Neuronal stem cell (in vitro differentiated cells): ENCODE data around the gene BRAF.

ENCODE experiments used
- DNase-seq: peaks from one replicate; pipeline ENCODE4 v3.0.0-alpha.2; 2013; ENCODE audit warnings: low spot score
- H2AFZ ChIP-seq: one replicate; pipeline ENCODE4 v1.6.1; 2013; ENCODE audit warnings: mild to moderate bottlenecking, low read length, inconsistent platforms
- H2AK5ac ChIP-seq: 2 replicates; pipeline ENCODE4 v1.6.1; 2013; ENCODE audit warnings: low read depth, mild to moderate bottlenecking, inconsistent platforms, low read length, moderate library complexity, mixed read lengths
- H2BK120ac ChIP-seq: 2 replicates; pipeline ENCODE4 v1.6.1; 2013; ENCODE audit warnings: low read depth, mild to moderate bottlenecking, inconsistent platforms, low read length, moderate library complexity, mixed read lengths
- H2BK12ac ChIP-seq: one replicate; pipeline ENCODE4 v1.6.1; 2013; ENCODE audit warnings: low read length, inconsistent platforms
- H2BK15ac ChIP-seq: 2 replicates; pipeline ENCODE4 v1.6.1; 2013; ENCODE audit warnings: mild to moderate bottlenecking, low read length, inconsistent platforms, mixed read lengths
- H2BK5ac ChIP-seq: one replicate; pipeline ENCODE4 v1.6.1; 2013; ENCODE audit warnings: inconsistent platforms, mild to moderate bottlenecking, low read length, moderate library complexity
- H3K14ac ChIP-seq: one replicate; pipeline ENCODE4 v1.6.1; 2013; ENCODE audit warnings: low read length, inconsistent platforms
- H3K18ac ChIP-seq: 2 replicates; pipeline ENCODE4 v1.6.1; 2013; ENCODE audit warnings: low read length, inconsistent platforms
- H3K23ac ChIP-seq: 2 replicates; pipeline ENCODE4 v1.6.1; 2013; ENCODE audit warnings: low read depth, mild to moderate bottlenecking, mixed read lengths, low read length, inconsistent platforms; ENCODE audit not compliant: poor library complexity
- H3K27ac ChIP-seq: replicated peaks from 3 replicates; pipeline ENCODE4 v1.5.1; 2013; ENCODE audit warnings: low read length, inconsistent platforms
- H3K27me3 ChIP-seq, 3 experiments: 2 replicates each; pipeline ENCODE4 v1.6.1; 2013; ENCODE audit warnings: low read length in 3 of 3, mild to moderate bottlenecking in 2 of 3, inconsistent platforms in 1 of 3, low read depth in 1 of 3, mixed read lengths in 1 of 3, moderate library complexity in 1 of 3; ENCODE audit not compliant: control insufficient read depth in 3 of 3, insufficient read depth in 3 of 3
- H3K36me3 ChIP-seq, 2 donors: replicated peaks in 1 of 2; 2 replicates each; pipeline ENCODE4 v1.6.1; 2013; ENCODE audit warnings: low read length in 2 of 2; ENCODE audit not compliant: control insufficient read depth in 2 of 2, insufficient read depth in 2 of 2
- H3K4ac ChIP-seq: 2 replicates; pipeline ENCODE4 v1.6.1; 2013; ENCODE audit warnings: inconsistent platforms, mild to moderate bottlenecking, low read length, moderate library complexity
- H3K4me1 ChIP-seq, 2 donors: 1 replicate in 1 of 2; 2 replicates in 1 of 2; pipeline ENCODE4 v1.6.1; 2013; ENCODE audit warnings: low read length in 2 of 2, low read depth in 1 of 2; ENCODE audit not compliant: control insufficient read depth in 2 of 2, insufficient read depth in 1 of 2
- H3K4me2 ChIP-seq: one replicate; pipeline ENCODE4 v1.6.1; 2013; ENCODE audit warnings: mild to moderate bottlenecking, low read length, inconsistent platforms; ENCODE audit not compliant: insufficient read depth, poor library complexity, severe bottlenecking
- H3K4me3 ChIP-seq, 2 donors: 2 replicates each; pipeline ENCODE4 v1.5.1; 2013; ENCODE audit warnings: low read length in 2 of 2, mild to moderate bottlenecking in 2 of 2, inconsistent platforms in 1 of 2, moderate library complexity in 1 of 2
- H3K79me1 ChIP-seq: one replicate; pipeline ENCODE4 v1.6.1; 2013; ENCODE audit warnings: low read depth, mild to moderate bottlenecking, inconsistent platforms, low read length, moderate library complexity
- H3K9ac ChIP-seq: one replicate; pipeline ENCODE4 v1.6.1; 2013; ENCODE audit warnings: mild to moderate bottlenecking, low read depth, low read length, inconsistent platforms; ENCODE audit not compliant: poor library complexity
- H3K9me3 ChIP-seq, 2 donors: replicated peaks in 1 of 2; 2 replicates each; pipeline versions ENCODE3 to v1.6.1; 2013; ENCODE audit warnings: low read length in 2 of 2, mild to moderate bottlenecking in 2 of 2, inconsistent platforms in 1 of 2, low read depth in 1 of 2, mixed read lengths in 1 of 2, moderate library complexity in 1 of 2; ENCODE audit not compliant: control insufficient read depth in 2 of 2, insufficient read depth in 1 of 2
- H4K8ac ChIP-seq: one replicate; pipeline ENCODE4 v1.6.1; 2013; ENCODE audit warnings: low read depth, mild to moderate bottlenecking, inconsistent platforms, low read length, moderate library complexity
- H4K91ac ChIP-seq: one replicate; pipeline ENCODE4 v1.6.1; 2013; ENCODE audit warnings: low read length, low read depth, mild to moderate bottlenecking, inconsistent platforms; ENCODE audit not compliant: poor library complexity
- WGBS, 2 donors: extraction: QIAGEN DNeasy Blood & Tissue Kit; methylation state at CpG; one replicate each; pipeline ENCODE4 v1.1.7; 2013; ENCODE audit warnings: missing lambda C conversion rate in 2 of 2, mixed read lengths in 1 of 2; ENCODE audit not compliant: insufficient read length in 2 of 2, insufficient replicate concordance in 1 of 2; ENCODE audit errors: extremely low coverage in 2 of 2; 5-methylcytosine and 5-hydroxymethylcytosine counted together

The BRAF gene

GRCh38 chr7:140675726-140676125, 249.0 kb downstream of the BRAF start:
- Histone ChIP-seq H3K4me1 (peaks cover 4 to 10% of the 10 kb centered on the region in 2 donors), H4K91ac (no peak overlapping the region), H3K36me3 (peaks cover 0 to 5% of the 10 kb centered on the region in 2 donors), H3K27ac (no peak overlapping the region), H2BK12ac (no peak overlapping the region), H3K18ac (no peak overlapping the region), H2BK15ac (no peak overlapping the region), H3K14ac (no peak overlapping the region), H3K23ac (no peak overlapping the region), H4K8ac (no peak overlapping the region), H3K79me1 (no peaks in the 10 kb centered on the region), H3K4me2 (no peak overlapping the region), H2BK5ac (no peak overlapping the region), H3K27me3 (peaks cover 0 to 12% (median 0%) of the 10 kb centered on the region in 3 experiments), H2AFZ (no peak overlapping the region), H3K9me3 (peaks cover 0 to 2% of the 10 kb centered on the region in 2 donors), H3K4me3 (no peak overlapping the region), H3K4ac (no peak overlapping the region), H2BK120ac (no peak overlapping the region), H2AK5ac (no peak overlapping the region), H3K9ac (no peak overlapping the region)
- WGBS, 2 donors, result no CpG with 5 or more reads among the region's 4 CpGs
- DNase-seq, result no peak

DNA sequence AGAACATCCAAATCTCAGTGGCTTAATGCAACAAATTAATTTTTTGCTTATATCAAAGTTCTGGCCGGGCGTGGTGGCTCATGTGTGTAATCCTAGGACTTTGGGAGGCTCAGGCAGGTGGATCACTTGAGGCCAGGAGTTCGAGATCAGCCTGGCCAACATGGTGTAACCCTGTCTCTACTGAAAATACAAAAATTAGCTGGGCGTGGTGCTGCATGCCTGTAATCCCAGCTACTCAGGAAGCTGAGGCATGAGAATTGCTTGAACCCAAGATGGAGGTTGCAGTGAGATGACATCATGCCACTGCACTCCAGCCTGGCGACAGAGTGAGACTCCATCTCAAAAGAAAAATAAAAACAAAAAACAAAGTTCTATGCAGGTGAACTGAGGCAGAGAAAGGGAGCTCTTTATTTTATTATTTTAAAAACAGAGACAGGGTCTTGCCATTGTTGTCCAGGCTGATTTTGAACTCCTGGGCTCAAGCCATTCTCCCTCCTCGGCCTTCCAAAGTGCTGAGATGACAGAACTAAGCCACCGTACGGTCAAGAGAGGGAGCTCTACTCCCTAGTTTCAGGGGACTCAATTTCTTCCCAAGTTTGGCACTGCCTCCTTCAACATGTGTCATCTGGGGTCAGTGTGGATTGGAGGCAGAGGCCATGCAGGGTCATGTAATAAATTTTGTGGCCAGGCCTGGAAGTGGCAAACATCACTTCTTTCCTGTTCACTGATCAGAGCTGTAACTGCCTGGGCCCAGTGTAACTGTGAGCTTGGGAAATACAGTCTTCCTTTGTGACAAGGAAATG, 249.6 kb downstream of the BRAF start:
- H3K4me3 ChIP-seq, result no peak overlapping the region
- H2BK120ac ChIP-seq, result no peak overlapping the region
- no peak overlapping the region for H2BK5ac ChIP-seq
- peaks cover 0 to 2% of the 10 kb centered on the region in 2 donors for H3K9me3 ChIP-seq
- H3K36me3 ChIP-seq, result peaks cover 0 to 5% of the 10 kb centered on the region in 2 donors
- H4K8ac ChIP-seq, result no peak overlapping the region
- no peak overlapping the region for H3K18ac ChIP-seq
- peaks cover 0 to 12% (median 0%) of the 10 kb centered on the region in 3 experiments for H3K27me3 ChIP-seq
- H2AFZ ChIP-seq, result no peak overlapping the region
- H4K91ac ChIP-seq, result no peak overlapping the region
- no peak overlapping the region for H3K14ac ChIP-seq
- H3K4ac ChIP-seq, result no peak overlapping the region
- no peak overlapping the region for H2AK5ac ChIP-seq
- no peak overlapping the region for H3K23ac ChIP-seq
- WGBS, 2 donors, result no CpG with 5 or more reads among the region's 8 CpGs
- H3K79me1 ChIP-seq, result no peaks in the 10 kb centered on the region
- DNase-seq, result peak; percentile 27
- no peak overlapping the region for H3K27ac ChIP-seq
- H3K4me1 ChIP-seq, result peaks cover 4 to 10% of the 10 kb centered on the region in 2 donors
- no peak overlapping the region for H3K9ac ChIP-seq
- H2BK12ac ChIP-seq, result no peak overlapping the region
- no peak overlapping the region for H2BK15ac ChIP-seq
- H3K4me2 ChIP-seq, result no peak overlapping the region

GRCh38 chr7:140674356-140674800, 250.4 kb downstream of the BRAF start:
- no peak overlapping the region for H3K9ac ChIP-seq
- H3K4ac ChIP-seq, result no peak overlapping the region
- H3K27ac ChIP-seq, result no peak overlapping the region
- no peak overlapping the region for H3K18ac ChIP-seq
- H3K27me3 ChIP-seq, result peaks cover 0 to 12% (median 0%) of the 10 kb centered on the region in 3 experiments
- WGBS, 2 donors, result no CpG with 5 or more reads among the region's 5 CpGs
- no peak overlapping the region for H2AFZ ChIP-seq
- no peaks in the 10 kb centered on the region for H3K79me1 ChIP-seq
- H2AK5ac ChIP-seq, result no peak overlapping the region
- H3K23ac ChIP-seq, result no peak overlapping the region
- no peak overlapping the region for H2BK5ac ChIP-seq
- peaks cover 4 to 10% of the 10 kb centered on the region in 2 donors for H3K4me1 ChIP-seq
- H3K4me2 ChIP-seq, result no peak overlapping the region
- H3K36me3 ChIP-seq, result peaks cover 0 to 5% of the 10 kb centered on the region in 2 donors
- H3K4me3 ChIP-seq, result no peak overlapping the region
- H2BK15ac ChIP-seq, result no peak overlapping the region
- no peak for DNase-seq
- no peak overlapping the region for H4K8ac ChIP-seq
- no peak overlapping the region for H4K91ac ChIP-seq
- H2BK120ac ChIP-seq, result no peak overlapping the region
- peaks cover 0 to 2% of the 10 kb centered on the region in 2 donors for H3K9me3 ChIP-seq
- H2BK12ac ChIP-seq, result no peak overlapping the region
- H3K14ac ChIP-seq, result no peak overlapping the region

- Histone ChIP-seq H3K27me3 (peaks cover 0 to 12% (median 0%) of the 10 kb centered on the region in 3 experiments), H2AFZ (peak overlapping the region; percentile 98), H3K36me3 (peaks cover 0 to 2% of the 10 kb centered on the region in 2 donors), H2BK12ac (no peak overlapping the region), H4K91ac (no peak overlapping the region), H3K27ac (no peak overlapping the region), H2BK15ac (no peak overlapping the region), H2AK5ac (peak overlapping the region; percentile 79), H3K4ac (no peak overlapping the region), H3K14ac (peak overlapping the region; percentile 51), H4K8ac (no peak overlapping the region), H3K9me3 (peaks cover 0 to 2% of the 10 kb centered on the region in 2 donors), H3K18ac (peak overlapping the region; percentile 25), H3K4me1 (peaks cover 4 to 10% of the 10 kb centered on the region in 2 donors), H2BK120ac (no peak overlapping the region), H3K4me3 (peak overlapping the region; percentile 51 to 84), H2BK5ac (peak overlapping the region; percentile 42), H3K4me2 (peak overlapping the region; percentile 95), H3K79me1 (no peaks in the 10 kb centered on the region), H3K9ac (peak overlapping the region; percentile 30), H3K23ac (peak overlapping the region; percentile 62)
- no CpG with 5 or more reads among the region's 18 CpGs for WGBS, 2 donors
- no peak for DNase-seq
Measured at GRCh38 chr7:140673774-140674155, 251.0 kb downstream of the BRAF start.
